Measurements from ENCODE around the gene CSTB. TPM values are rescaled to one million over a fixed set of nuclear protein-coding genes. Genes with fewer than 3 reads are reported as not detected.
A peak's percentile ranks its signal among the peaks of the same experiment; 100 is the strongest.

The CSTB gene
- total and polyA plus RNA-seq, 8 donors = 7.4 to 35.6 (median 14.1) TPM

- FAIRE-seq (no peak), ATAC-seq (no peak), DNase-seq (peak in 1 of 6 donors; percentile 48)
- Histone ChIP-seq H3K4me1 (no peaks in the 10 kb centered on the region), H3K9me3 (no peaks in the 10 kb centered on the region), H3K27ac (no peak overlapping the region), H3K4me3 (no peak overlapping the region), H3K27me3 (no peaks in the 10 kb centered on the region), H3K36me3 (peaks cover 0 to 44% (median 0%) of the 10 kb centered on the region in 3 donors)
- WGBS, 2 donors = 93% methylated on average over 17 to 19 of the region's 19 CpGs
- intact Hi-C loops (cut with DNase I) = no loop called here
- TF ChIP-seq CTCF (IDR thresholded peaks at IDR 0.05) = no peak
Measured at GRCh38 chr21:43799301-43799840, 23.3 kb upstream of the CSTB start.

GRCh38 chr21:43797925-43798715 is 22.0 kb upstream of the CSTB start:
- intact Hi-C loops (cut with DNase I) = no loop called here
- Histone ChIP-seq H3K4me3 (no peak overlapping the region), H3K9me3 (no peaks in the 10 kb centered on the region), H3K4me1 (no peaks in the 10 kb centered on the region), H3K36me3 (peaks cover 3 to 54% (median 7%) of the 10 kb centered on the region in 3 donors), H3K27me3 (no peaks in the 10 kb centered on the region), H3K27ac (no peak overlapping the region)
- 92% methylated on average over 29 to 30 of the region's 30 CpGs for WGBS, 2 donors
- no peak for FAIRE-seq
- peak in 1 of 6 donors; percentile 47 for DNase-seq
- TF ChIP-seq CTCF (IDR thresholded peaks at IDR 0.05) = no peak
- ATAC-seq = no peak

DNA sequence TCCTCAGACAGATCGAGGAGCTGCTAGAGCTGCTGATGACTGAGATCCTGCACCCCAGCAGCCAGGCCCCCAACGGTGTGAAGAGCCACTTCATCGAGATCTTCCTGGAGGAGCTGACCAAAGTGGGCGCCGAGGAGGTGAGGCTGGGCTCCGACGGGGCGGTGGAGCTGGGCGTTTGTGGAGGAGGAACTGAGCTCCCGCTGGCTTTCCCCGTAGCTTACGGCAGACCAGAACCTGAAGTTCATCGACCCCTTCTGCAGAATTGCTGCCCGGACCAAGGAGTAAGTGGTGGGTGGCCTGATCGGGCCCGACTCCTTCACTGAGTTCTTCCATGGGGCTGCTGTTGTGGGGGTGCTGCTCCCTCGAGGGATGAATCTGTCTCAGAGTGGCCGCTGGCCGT is 21.3 kb upstream of the CSTB start:
- TF ChIP-seq CTCF (IDR thresholded peaks at IDR 0.05) = no peak
- ATAC-seq = no peak
- Histone ChIP-seq H3K4me1 (no peaks in the 10 kb centered on the region), H3K36me3 (peaks cover 6 to 50% (median 7%) of the 10 kb centered on the region in 3 donors), H3K27me3 (no peaks in the 10 kb centered on the region), H3K27ac (no peak overlapping the region), H3K9me3 (no peaks in the 10 kb centered on the region), H3K4me3 (no peak overlapping the region)
- intact Hi-C loops (cut with DNase I) = no loop called here
- 91 to 97% methylated on average over 19 of the region's 19 CpGs for WGBS, 2 donors
- no peak for FAIRE-seq
- peak in 1 of 6 donors; percentile 50 for DNase-seq

DNA sequence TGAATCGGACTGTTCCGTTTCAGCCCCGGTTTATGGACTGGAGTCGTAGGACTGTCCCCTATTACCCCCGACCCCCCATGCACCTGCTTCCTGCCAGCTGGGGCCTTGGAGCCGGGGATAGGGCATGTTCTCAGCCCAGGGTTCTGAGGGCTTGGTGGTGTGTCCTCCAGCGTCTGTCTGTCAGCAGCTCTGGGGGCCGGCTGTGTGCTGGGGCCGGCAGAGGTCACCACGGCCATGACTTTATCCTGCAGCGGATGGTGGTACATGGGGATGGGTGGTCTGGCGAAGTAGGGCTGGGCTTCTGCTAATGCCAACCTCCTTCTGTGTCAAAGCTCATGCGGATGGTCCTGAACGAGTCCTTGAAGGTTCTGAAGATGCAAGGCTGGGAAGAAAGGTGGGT is 18.7 kb upstream of the CSTB start:
- TF ChIP-seq CTCF (IDR thresholded peaks at IDR 0.05) = no peak
- FAIRE-seq = no peak

DNA sequence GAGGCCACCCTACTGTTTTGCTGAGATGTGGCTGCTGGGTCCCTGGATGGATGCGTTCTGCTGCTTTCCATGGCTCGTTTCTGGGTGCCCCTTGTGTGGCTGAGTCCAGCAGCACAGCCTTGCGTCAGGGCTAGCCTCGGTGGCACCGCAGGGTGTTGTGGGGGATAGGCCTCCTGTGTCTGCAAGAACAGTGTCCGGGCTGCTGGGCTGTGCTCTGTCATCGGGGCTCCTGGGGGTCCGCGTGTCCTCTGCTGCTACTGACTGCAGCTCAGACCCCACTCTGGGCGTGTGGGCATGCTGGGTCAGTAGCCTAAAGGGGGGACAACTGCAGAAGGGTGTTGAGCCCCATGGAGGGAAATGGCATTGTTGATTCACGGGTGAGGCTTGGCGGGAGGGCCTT is 18.2 kb upstream of the CSTB start:
- peaks cover 0 to 11% (median 5%) of the 10 kb centered on the region in 3 donors for H3K4me1 ChIP-seq
- H3K9me3 ChIP-seq = no peaks in the 10 kb centered on the region
- ATAC-seq (no peak), DNase-seq (no peak), FAIRE-seq (no peak)
- TF ChIP-seq CTCF (IDR thresholded peaks at IDR 0.05) = no peak
- H3K36me3 ChIP-seq = peaks cover 6 to 46% (median 7%) of the 10 kb centered on the region in 3 donors
- H3K27me3 ChIP-seq = no peaks in the 10 kb centered on the region
- no peak overlapping the region for H3K27ac ChIP-seq
- 92 to 93% methylated on average over 12 of the region's 12 CpGs for WGBS, 2 donors
- intact Hi-C loops (cut with DNase I) = no loop called here
- no peak overlapping the region for H3K4me3 ChIP-seq

More for the DNA sequence above, 18.7 kb upstream of the CSTB start:
- DNase-seq = no peak
- H3K27ac ChIP-seq = no peak overlapping the region
- H3K4me1 ChIP-seq = peaks cover 0 to 11% (median 5%) of the 10 kb centered on the region in 3 donors
- H3K9me3 ChIP-seq = no peaks in the 10 kb centered on the region
- no peaks in the 10 kb centered on the region for H3K27me3 ChIP-seq
- peaks cover 6 to 48% (median 7%) of the 10 kb centered on the region in 3 donors for H3K36me3 ChIP-seq
- 91 to 95% methylated on average over 14 of the region's 14 CpGs for WGBS, 2 donors
- intact Hi-C loops (cut with DNase I) = no loop called here
- no peak overlapping the region for H3K4me3 ChIP-seq
- no peak for ATAC-seq
